GM21737 (cell line): ENCODE data around the gene PARP8.
"Not testable (repeated sequence)": the region's sequence is repeated elsewhere in the genome, so short reads cannot be mapped to it uniquely, and the experiment has no call there.

Experiments
- ATAC-seq: cut with Tn5 transposase; IDR thresholded peaks from one replicate; pipeline ENCODE4 v1.9.1; 2021; ENCODE audit warnings: mild to moderate bottlenecking, moderate library complexity; ENCODE audit not compliant: unreplicated experiment

PARP8 gene

GRCh38 chr5:50766967-50767366, 100.5 kb downstream of the PARP8 start:
- no peak for ATAC-seq

GRCh38 chr5:50767588-50767987, 101.2 kb downstream of the PARP8 start:
- no peak for ATAC-seq

GRCh38 chr5:50768634-50769033, 102.2 kb downstream of the PARP8 start:
- no peak for ATAC-seq

- no peak for ATAC-seq
Measured at GRCh38 chr5:50770441-50770840, 104.0 kb downstream of the PARP8 start.

- ATAC-seq: not testable (repeated sequence)
Measured at GRCh38 chr5:50774446-50775175, 108.2 kb downstream of the PARP8 start.

- ATAC-seq: no peak
Measured at GRCh38 chr5:50786073-50786472, 119.6 kb downstream of the PARP8 start.

- ATAC-seq: no peak
Measured at GRCh38 chr5:50791813-50792212, 125.4 kb downstream of the PARP8 start.

DNA sequence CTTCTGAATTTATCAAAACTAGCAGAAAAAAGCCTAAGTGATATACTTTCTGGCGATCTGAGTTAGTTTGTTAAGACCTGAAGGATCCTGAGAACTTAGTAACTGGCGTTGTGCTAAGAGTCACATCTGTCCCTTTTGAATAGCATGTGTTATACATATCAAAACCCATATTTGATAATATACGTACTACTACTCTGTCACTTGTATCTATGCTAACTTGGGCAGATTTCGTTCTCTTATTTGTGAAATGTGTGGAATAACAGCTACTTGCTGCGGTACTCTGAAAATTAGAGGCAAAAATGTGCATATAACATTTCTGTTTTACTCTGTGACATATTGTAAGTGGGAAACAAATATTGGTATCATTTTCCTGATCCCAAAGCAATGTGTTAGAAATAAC, 126.4 kb downstream of the PARP8 start:
- no peak for ATAC-seq

- ATAC-seq: no peak
Measured at GRCh38 chr5:50794812-50795211, 128.4 kb downstream of the PARP8 start.

- no peak for ATAC-seq
Measured at GRCh38 chr5:50798002-50798401, 131.6 kb downstream of the PARP8 start.

- no peak for ATAC-seq
Measured at GRCh38 chr5:50799596-50799995, 133.2 kb downstream of the PARP8 start.

- no peak for ATAC-seq
Measured at GRCh38 chr5:50800410-50800809, 134.0 kb downstream of the PARP8 start.

DNA sequence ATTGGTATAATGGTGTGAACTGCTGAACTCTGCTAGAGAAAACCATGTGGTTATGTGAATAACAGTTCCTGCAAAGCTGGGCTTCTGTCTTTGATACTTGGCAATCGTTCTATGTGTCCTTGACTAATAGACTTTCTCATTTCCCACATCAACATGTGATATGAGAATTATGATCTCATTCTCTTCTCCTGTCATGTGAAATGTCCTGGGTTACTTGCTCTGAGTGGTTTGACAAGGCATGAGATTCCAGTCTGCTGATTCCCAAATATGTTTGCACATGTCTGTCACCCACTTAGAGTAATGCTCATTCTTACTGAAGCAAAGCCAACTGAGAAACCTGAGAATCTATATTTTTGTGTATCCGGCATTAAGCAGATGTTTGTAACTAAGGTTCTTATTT, 141.2 kb downstream of the PARP8 start:
- ATAC-seq: no peak

DNA sequence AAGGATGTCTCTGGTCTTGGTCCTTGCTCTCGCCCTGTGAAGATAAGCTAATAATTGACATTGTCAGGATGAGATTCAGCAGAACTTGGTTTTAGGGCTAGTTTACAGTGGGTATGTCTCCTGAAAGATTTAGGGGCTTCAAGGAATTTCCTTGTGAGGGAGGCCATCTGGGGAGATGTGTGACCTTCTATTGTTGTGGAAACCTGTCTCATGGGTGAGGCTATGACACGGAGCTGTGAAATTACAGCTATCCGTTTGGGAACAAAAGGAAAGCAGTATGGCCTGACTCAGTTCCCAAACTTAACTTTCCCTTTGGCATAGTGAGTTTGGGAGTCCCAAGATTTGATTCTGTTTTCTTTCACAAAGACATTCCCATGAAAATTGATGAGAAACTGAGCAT, 142.0 kb downstream of the PARP8 start:
- no peak for ATAC-seq

DNA sequence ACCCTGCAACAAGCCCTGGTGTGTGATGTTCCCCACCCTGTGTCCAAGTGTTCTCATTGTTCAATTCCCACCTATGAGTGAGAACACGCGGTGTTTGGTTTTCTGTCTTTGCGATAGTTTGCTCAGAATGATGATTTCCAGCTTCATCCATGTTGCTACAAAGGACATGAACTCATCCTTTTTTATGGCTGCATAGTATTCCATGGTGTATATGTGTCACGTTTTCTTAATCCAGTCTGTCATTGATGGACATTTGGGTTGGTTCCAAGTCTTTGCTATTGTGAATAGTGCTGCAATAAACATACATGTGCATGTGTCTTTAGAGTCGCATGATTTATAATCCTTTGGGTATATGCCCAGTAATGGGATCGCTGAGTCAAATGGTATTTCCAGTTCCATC, 145.3 kb downstream of the PARP8 start:
- not testable (repeated sequence) for ATAC-seq

GRCh38 chr5:50813691-50814090, 147.3 kb downstream of the PARP8 start:
- ATAC-seq: no peak

DNA sequence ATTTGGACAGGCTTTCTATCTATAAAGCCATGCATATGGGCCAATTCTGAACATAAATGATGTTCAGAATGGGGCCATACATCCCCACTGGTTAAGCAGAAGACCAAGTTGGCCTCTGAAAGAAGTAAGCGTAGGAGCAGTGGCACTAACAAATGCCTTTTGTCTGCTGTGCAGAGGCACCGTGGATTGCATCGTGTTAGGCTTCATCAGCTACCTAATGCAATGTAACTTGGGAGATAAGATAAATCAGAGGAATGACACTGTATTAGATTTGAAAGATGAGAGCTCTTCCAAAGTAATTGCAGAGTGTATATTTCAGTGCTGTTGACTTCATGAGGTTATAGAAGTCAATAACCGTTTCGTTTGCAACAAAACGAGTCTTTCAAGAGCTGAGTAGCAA, 148.1 kb downstream of the PARP8 start:
- ATAC-seq: no peak

GRCh38 chr5:50822046-50822445, 155.6 kb downstream of the PARP8 start:
- no peak for ATAC-seq

GRCh38 chr5:50822761-50823160, 156.3 kb downstream of the PARP8 start:
- no peak for ATAC-seq

DNA sequence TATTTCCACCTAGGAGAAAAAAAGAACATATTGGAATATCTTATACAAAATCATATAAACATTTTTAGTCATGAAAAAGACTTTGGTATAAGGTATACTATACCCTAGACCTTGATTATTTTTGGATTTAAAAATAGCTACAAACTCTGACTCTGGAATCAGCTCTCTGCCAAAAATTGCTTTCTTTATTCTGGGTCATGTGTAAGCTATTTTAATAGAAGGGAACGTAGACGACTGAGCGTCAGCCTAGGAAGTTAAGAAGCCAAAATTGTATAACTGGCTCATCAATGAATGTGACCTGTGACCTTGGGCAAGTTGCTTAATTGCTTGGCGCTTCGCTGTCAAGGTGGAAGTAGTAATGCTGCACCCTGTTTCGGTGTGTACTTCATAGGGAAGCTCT, 157.1 kb downstream of the PARP8 start:
- no peak for ATAC-seq

GRCh38 chr5:50824109-50824508, 157.7 kb downstream of the PARP8 start:
- no peak for ATAC-seq

DNA sequence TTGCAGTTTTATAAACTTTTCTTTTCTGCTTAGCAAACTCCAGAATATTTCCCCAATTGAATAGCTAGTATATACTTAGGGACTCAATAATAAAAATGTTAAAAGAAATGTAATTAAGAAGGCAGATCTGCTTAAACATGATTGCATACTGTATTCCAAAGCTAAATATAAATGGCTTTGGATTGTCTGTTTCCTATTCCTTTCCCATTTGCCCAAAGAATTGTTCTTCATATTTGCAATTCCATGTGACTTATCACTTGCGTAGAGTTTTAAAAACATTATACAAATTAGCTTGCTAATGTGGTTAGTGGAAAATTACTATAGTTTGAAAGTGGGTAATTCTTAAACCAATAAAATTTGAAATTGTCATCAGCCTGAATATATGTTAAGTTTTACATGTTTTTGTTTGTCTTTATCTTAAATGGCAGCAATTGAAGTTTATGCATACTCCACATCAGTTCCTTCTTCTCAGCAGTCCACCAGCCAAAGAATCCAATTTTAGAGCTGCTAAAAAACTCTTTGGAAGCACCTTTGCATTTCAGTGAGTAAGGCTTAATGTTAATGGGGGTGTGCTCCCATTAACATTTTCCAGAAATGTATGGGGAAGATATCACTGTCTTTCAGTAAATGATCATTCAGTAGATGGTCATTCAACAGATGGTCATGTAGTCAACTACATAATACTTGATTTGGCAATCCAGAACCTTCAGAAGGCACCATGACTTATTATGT, 161.2 kb downstream of the PARP8 start:
- ATAC-seq: no peak

DNA sequence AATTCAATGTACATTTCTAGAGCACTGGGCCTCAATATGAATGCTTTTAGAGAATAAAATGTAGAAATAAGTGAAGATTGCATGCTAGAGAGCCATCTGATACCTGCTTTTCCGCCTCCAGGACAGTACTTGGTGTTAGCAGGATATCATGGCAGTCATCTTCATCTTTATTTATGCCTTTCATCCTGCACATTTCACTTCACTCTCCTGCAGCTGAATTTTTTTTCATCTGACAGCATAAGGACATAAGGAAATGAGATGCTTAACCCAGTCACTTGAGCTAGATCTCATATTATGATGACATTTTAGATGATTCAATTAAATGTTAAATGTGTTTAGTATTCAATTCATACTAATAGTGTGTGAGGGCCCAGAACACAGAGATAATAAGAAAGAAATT, 162.6 kb downstream of the PARP8 start:
- no peak for ATAC-seq
